Ishikawa (cell line): Measurements from ENCODE around the gene CCDC88C.

Experiments
- CEBPB ChIP-seq: IDR thresholded peaks from 2 replicates; pipeline ENCODE4 v1.6.1; 2012
- EGR1 ChIP-seq: IDR thresholded peaks from 2 replicates; pipeline ENCODE4 v1.6.1; 2012
- EP300 ChIP-seq: IDR thresholded peaks from 2 replicates; pipeline ENCODE4 v1.6.1; 2012; ENCODE audit warnings: borderline replicate concordance
- FOXM1 ChIP-seq: IDR thresholded peaks from 2 replicates; pipeline ENCODE4 v1.6.1; 2012; ENCODE audit warnings: low read depth, borderline replicate concordance
- MAX ChIP-seq: IDR thresholded peaks from 2 replicates; pipeline ENCODE4 v1.6.1; 2012
- REST ChIP-seq: IDR thresholded peaks from 2 replicates; pipeline ENCODE4 v1.6.1; 2012; ENCODE audit warnings: low read depth, mild to moderate bottlenecking
- TEAD4 ChIP-seq: IDR thresholded peaks from 2 replicates; pipeline ENCODE4 v1.6.1; 2012
- USF1 ChIP-seq: IDR thresholded peaks from 2 replicates; pipeline ENCODE4 v1.6.1; 2012
- YY1 ChIP-seq: IDR thresholded peaks from 2 replicates; pipeline ENCODE4 v1.6.1; 2012; ENCODE audit warnings: low read depth

- TF ChIP-seq EP300 (no peak), REST (no peak), TEAD4 (no peak), CEBPB (no peak), FOXM1 (no peak), YY1 (no peak), USF1 (no peak), MAX (no peak), EGR1 (no peak)
Measured at GRCh38 chr14:91305650-91306431, 111.8 kb downstream of the CCDC88C start.
